Glutamatergic neuron (in vitro differentiated cells): ENCODE results near the gene ARPP21. TPM values are rescaled to one million over a fixed set of nuclear protein-coding genes. Genes with fewer than 3 reads are reported as not detected.
A peak's percentile ranks its signal among the peaks of the same experiment; 100 is the strongest.

Experiments
- DNase-seq: peaks from one replicate; pipeline ENCODE4 v3.0.0; 2022
- H3K27ac Mint-ChIP-seq: one replicate; pipeline ENCODE4 v1.8.0; 2020; ENCODE audit warnings: mild to moderate bottlenecking, mixed read lengths, inconsistent platforms; ENCODE audit not compliant: unreplicated experiment
- H3K27me3 Mint-ChIP-seq: one replicate; pipeline ENCODE4 v1.8.0; 2020; ENCODE audit warnings: mild to moderate bottlenecking, moderate library complexity, mixed read lengths, inconsistent platforms; ENCODE audit not compliant: unreplicated experiment
- H3K36me3 Mint-ChIP-seq: one replicate; pipeline ENCODE4 v1.8.0; 2020; ENCODE audit warnings: mild to moderate bottlenecking, mixed read lengths, inconsistent platforms; ENCODE audit not compliant: unreplicated experiment
- H3K4me1 Mint-ChIP-seq: one replicate; pipeline ENCODE4 v1.8.0; 2020; ENCODE audit warnings: mild to moderate bottlenecking, low read depth, mixed read lengths, inconsistent platforms; ENCODE audit not compliant: unreplicated experiment
- H3K4me3 Mint-ChIP-seq: one replicate; pipeline ENCODE4 v1.8.0; 2020; ENCODE audit warnings: mild to moderate bottlenecking, mixed read lengths, inconsistent platforms; ENCODE audit not compliant: unreplicated experiment
- H3K9me3 Mint-ChIP-seq: one replicate; pipeline ENCODE4 v1.8.0; 2020; ENCODE audit warnings: mild to moderate bottlenecking, moderate library complexity, mixed read lengths, inconsistent platforms; ENCODE audit not compliant: unreplicated experiment
- long read RNA-seq: library from polyadenylated mRNA; unstranded; transcript quantifications from one replicate; pipeline ENCODE4 v2.0.0, GENCODE V29; 2020; ENCODE audit not compliant: unreplicated experiment
- total RNA-seq: library from RNA; stranded (reverse); fragmentation: NEBNext Ultra II Directional; extraction: Animal tissue kit (Norgen Biotek cat#: 25700); gene quantifications from one replicate; pipeline ENCODE4 v1.2.1, GENCODE V29; 2021; ENCODE audit not compliant: unreplicated experiment
- TF ChIP-seq, protein P1 (sequence below): fragments of 200-600 bp; sonication (generic); IDR thresholded peaks from one replicate; pipeline ENCODE4 v1.5.0; 2021; ENCODE audit not compliant: partially characterized antibody, unreplicated experiment

The ARPP21 gene
- 10.3 TPM for total RNA-seq
- long read RNA-seq, partial matches to known transcripts, result 0 of 2 reads
- long read RNA-seq, other reads (novel, unspliced or antisense), result 2 of 2 reads

- H3K9me3 Mint-ChIP-seq, result peaks cover 14% of the 10 kb centered on the region
- peaks cover 21% of the 10 kb centered on the region for H3K4me1 Mint-ChIP-seq
- TF ChIP-seq, protein P1, sequence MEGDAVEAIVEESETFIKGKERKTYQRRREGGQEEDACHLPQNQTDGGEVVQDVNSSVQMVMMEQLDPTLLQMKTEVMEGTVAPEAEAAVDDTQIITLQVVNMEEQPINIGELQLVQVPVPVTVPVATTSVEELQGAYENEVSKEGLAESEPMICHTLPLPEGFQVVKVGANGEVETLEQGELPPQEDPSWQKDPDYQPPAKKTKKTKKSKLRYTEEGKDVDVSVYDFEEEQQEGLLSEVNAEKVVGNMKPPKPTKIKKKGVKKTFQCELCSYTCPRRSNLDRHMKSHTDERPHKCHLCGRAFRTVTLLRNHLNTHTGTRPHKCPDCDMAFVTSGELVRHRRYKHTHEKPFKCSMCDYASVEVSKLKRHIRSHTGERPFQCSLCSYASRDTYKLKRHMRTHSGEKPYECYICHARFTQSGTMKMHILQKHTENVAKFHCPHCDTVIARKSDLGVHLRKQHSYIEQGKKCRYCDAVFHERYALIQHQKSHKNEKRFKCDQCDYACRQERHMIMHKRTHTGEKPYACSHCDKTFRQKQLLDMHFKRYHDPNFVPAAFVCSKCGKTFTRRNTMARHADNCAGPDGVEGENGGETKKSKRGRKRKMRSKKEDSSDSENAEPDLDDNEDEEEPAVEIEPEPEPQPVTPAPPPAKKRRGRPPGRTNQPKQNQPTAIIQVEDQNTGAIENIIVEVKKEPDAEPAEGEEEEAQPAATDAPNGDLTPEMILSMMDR, result no peak
- H3K27me3 Mint-ChIP-seq, result peaks cover 4% of the 10 kb centered on the region
- DNase-seq, result peak; percentile 69
- H3K4me3 Mint-ChIP-seq, result peak within 1 kb of the TSS; percentile 96
- peak within 1 kb of the TSS; percentile 84 for H3K27ac Mint-ChIP-seq
- peaks cover 7% of the 10 kb centered on the region for H3K36me3 Mint-ChIP-seq
These were observed at the start of gene ARPP21 for GRCh38 chr3:35639254-35640186. Gene ARPP21, plus strand, starts transcription at chr3:35639525. Its CDS starts 42,227 bp downstream, at chr3:35681752.

DNA sequence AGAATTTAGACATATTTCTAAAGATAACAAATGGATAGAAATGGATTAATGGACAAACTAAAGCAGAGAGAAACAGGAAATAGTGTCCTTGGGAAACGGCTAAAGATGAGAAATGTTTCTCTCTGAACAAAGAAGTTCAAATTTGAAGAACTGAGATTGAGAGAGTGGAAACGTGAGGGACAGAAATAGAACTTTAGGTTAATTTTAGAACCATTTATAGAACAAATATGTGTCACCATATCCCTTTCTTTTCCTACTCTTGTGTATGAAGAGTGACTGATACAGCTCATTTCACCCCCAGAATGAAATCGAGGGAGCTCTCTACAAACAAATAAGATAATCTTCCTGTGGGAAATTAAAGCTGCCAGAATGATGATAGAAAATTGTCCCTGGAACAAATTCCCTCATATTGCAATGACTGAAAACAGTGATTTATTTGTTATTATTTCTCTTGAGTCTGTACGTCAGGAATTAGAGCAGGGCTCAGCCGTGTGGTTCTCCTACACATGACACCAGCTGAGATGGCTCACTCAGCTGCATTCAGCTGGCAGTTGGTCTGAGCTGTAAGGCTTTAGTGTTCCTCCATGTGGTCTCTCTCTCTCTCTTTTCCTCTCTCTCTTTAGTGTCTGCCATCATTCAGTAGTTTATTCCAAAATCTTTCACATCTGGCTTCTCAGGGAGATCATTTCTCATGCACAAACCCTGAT is 46.6 kb upstream of the ARPP21 start:
- Mint-ChIP-seq H3K36me3 (no peaks in the 10 kb centered on the region), H3K9me3 (no peaks in the 10 kb centered on the region), H3K4me3 (no peak overlapping the region), H3K4me1 (no peaks in the 10 kb centered on the region), H3K27me3 (peaks cover 4% of the 10 kb centered on the region), H3K27ac (no peak overlapping the region)
- TF ChIP-seq, protein P1, result no peak
- DNase-seq, result no peak

- Mint-ChIP-seq H3K36me3 (no peaks in the 10 kb centered on the region), H3K27ac (no peak overlapping the region), H3K4me3 (no peak overlapping the region), H3K4me1 (no peaks in the 10 kb centered on the region), H3K9me3 (no peaks in the 10 kb centered on the region), H3K27me3 (peaks cover 1% of the 10 kb centered on the region)
- DNase-seq, result no peak
- TF ChIP-seq, protein P1, result no peak
These were observed 44.6 kb upstream of the ARPP21 start for GRCh38 chr3:35594739-35595138.

- Mint-ChIP-seq H3K27me3 (no peaks in the 10 kb centered on the region), H3K36me3 (no peaks in the 10 kb centered on the region), H3K27ac (no peak overlapping the region), H3K4me3 (no peak overlapping the region), H3K4me1 (peaks cover 4% of the 10 kb centered on the region), H3K9me3 (no peaks in the 10 kb centered on the region)
- TF ChIP-seq, protein P1, result no peak
- no peak for DNase-seq
These were observed 42.9 kb upstream of the ARPP21 start for GRCh38 chr3:35596335-35596995.
